ENCODE results near the gene PAX3. TPM values are rescaled to one million over a fixed set of nuclear protein-coding genes. Genes with fewer than 3 reads are reported as not detected.

PAX3 gene
- not detected in 2 replicates for total RNA-seq

DNA sequence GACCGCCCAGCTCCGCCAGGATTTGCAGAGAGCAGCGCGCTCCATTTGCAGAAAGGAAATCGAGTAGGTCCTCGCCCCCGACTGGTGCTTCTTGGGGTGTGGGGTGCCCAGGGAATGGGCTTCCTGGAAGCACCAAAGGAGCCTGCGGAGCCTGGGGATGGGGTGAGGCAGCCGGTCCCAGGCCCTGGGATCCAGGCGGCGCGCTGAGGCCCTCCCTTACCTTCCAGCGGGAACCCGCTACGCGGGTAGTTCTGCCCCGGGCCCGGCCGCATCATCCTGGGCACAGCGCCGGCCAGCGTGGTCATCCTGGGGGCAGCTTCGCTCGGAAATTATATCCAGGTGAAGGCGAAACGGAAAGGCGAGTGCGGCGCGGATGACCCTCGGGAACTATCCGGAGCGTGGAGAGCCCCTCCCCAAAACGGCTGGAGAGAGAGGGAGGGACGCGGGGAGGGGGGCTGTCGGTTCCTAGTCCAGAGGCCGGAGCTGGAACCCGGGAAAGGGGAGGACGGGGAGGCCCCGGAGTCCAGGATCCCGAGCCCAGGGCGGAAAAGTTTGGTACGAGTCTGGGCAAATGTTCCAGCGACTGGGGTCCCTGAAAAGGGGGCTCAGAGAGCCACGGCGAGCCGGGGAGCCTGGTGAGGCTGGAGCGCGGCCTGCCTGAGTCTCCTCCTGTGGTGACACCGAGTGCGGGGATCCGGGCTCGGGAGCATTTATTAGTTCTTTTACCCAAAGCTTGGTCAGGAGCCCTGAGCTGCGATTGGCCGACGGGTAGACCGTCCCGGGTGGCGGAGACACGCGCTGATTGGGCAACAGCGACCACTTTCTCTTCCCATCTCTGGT lies at the start of gene PAX3:
TSS of gene PAX3 (minus strand) at position 688 of the 840 bp plus-strand sequence. CDS start at position 305, 383 bp downstream.

Other genes with a start within 250 kb of the PAX3 start
- gene SGPP2, start 125.5 kb upstream of the PAX3 start, total RNA-seq, result not detected in 2 replicates